HG03097 (cell line): ENCODE data around the gene MAFB.

Source experiments
- ATAC-seq: cut with Tn5 transposase; IDR thresholded peaks from one replicate; pipeline ENCODE4 v1.9.1; 2021; ENCODE audit not compliant: unreplicated experiment, low FRiP score

MAFB gene

DNA sequence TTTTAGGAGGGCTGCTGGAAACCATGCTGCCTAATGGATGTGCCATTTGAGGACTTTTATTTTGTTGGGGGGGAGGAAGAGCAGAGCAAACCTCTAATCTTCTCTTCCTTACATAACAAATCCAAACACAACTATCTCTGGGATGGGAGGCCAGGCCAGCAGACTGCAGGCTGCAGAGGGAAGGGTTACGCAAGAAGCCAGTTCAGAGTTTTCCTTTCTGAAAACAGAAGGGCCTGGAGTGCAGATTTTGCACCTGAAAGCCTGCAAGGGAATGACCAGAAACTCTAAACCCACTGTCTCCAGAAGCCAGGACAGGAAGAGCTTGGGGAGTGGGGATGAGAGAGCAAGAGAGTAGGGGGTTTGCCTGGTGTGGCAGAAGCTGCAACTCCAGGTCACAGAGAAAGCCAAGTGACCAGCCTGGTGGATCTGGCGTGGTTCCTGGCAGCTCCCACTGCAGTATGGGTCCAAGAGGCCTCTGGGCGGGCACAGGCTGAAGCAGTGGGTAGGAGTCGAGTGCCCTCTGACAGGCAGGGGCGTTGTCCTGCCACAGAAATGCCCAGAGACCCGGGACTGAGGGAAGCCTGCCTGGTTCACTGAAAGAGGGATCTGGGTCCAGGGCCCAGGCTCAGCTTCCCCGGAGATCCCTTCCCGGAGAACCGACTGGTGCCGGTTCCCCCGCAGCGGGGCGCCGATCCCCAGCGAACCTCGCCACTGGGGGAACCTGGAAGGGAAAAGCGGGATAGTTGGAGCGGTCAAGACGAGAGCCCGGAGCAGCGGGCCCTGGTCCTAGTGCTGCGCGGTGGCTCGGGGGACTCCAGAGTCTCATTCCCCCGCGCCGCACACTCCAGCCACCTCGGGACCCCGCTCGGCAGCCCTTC, 6.7 kb downstream of the MAFB start:
- no peak for ATAC-seq

DNA sequence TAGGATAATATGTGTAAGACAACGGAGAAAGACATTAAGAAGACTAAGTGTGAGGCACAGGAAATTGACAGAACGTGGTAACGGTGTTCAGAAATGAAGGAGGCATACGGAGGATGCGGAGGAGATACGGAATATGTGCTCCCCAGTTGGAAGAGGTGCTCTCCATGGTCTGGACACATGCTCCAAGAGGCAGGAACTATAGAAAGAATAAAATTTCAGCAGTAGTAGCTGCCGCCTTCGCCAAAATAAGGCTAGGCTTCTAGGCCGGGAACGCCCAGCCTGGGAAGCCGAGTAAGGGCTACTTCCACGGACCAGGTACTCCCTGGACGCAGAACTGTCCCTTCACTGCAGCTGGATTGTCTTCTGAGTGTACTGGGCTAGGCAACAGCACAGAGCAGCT, 7.4 kb downstream of the MAFB start:
- ATAC-seq: no peak

DNA sequence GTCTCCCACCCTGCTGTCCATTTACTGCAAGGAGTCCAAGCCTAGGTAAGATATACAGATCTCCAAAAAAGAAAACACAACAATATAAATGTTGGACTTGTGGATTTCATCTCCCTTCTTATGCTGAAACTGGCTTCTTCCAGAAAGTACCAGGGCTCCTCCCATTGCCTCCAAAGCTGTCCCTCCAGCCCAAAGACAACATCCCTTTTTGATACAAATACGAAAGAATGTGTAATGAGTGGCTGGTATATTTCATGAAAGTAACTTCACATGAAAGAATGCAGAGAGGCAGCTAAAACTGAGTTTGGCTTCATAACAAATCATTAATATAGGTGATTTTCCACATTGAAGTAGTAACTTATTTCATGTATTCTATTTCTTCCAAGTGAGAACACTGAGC, 7.9 kb downstream of the MAFB start:
- no peak for ATAC-seq

DNA sequence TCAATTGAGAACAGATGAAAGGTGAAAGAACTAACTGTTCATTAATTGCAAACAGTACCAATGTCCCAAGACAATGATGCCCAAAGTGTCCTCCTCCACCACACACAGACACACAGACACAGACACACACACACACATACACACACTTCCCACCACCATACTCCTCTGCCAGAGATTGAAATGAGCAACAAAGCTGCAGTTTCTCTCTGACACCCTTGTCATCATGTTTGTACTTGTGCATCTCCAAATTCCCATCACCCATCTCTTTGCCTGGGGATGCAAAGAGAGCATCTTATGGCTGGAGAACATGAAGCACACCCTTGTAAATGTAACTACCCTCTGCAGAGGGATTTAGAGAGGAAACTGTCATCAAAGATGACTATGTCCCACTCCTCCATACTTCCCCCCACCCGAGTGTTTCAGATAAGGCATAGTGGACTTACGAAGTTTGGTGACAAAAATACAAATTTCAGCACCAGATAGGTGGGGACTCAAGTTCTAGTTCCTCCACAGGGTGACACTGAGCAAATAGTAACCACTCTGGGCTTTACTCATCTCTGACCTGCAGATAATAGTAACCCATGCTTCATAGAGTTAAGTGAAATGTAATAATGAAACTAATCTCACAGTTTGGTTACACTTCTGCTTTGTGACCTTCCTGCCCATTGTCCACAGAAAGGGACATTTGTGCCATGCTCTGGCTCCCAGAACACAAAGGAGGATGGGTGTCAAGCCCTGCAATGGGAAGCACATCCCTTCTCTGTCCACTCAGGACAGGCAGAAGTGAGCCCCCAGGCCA, 8.7 kb downstream of the MAFB start:
- no peak for ATAC-seq

DNA sequence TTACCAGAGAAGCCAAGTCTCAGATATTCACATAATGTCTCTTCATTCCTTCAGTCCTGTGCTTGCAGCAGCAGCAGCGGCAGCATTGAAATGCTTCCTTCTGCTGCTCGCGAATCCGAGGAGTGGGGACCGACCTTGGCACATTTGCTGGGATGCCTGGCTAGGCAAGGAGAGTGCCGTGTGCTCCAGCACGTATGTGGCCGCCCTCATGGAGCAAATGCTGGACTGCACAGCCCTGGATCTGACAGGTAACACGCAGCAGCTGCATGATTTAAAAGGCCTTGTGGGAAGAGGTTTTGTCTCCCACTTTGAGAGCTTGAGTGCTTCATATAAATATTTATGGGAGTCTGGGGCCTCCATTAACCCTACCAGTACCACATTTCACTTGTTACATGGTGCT, 9.9 kb downstream of the MAFB start:
- no peak for ATAC-seq

DNA sequence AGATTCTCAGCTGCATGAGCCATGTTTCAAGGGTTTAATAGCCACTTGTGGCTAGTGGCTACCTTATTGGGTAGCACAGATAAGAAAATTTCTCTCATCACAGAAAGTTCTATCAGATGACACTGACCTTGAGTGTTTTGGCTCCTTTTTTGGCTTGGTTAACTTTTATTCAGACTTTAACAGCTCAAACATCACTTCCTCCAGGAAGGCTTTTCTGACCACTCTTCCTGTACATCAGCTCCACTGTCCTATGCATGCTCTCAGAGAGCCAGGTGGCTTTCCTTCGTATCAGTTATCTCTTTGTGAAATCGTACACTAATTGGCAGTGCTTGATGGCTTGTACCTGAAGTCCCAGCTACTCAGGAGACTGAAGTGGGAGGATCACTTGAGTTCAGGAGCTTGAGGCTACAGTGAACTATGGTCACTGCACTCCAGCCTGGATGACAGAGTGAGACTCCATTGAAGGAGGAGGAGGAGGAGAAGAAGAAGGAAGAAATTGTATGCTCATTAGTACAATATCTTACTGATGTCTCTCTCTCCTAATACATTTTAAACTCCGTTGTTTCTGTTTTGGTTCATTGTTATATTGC, 10.7 kb downstream of the MAFB start:
- no peak for ATAC-seq

DNA sequence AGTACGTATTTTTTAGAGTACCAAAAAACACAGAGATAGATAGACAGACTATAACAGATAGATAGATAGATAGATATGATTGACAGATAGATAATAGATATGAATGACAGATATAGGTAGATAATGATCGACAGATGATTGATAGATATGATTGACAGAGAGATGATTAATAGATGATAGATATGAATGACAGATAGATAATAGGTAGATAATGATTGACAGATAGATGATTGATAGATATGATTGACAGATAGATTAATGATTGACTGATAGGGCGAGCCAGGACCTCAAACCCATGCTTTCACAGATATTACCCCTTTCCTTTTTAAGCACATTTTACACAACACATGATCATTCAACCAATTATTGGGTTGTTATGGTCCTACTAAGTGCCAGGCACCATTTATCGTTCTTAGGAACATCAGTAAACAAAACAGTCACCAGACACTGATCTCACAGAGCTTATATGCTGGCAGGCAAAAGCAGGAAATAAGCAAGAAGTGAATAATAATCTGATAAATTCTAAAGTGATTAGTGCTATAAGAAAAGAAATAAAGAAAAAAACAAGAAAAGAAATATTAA, 11.6 kb downstream of the MAFB start:
- ATAC-seq: no peak

DNA sequence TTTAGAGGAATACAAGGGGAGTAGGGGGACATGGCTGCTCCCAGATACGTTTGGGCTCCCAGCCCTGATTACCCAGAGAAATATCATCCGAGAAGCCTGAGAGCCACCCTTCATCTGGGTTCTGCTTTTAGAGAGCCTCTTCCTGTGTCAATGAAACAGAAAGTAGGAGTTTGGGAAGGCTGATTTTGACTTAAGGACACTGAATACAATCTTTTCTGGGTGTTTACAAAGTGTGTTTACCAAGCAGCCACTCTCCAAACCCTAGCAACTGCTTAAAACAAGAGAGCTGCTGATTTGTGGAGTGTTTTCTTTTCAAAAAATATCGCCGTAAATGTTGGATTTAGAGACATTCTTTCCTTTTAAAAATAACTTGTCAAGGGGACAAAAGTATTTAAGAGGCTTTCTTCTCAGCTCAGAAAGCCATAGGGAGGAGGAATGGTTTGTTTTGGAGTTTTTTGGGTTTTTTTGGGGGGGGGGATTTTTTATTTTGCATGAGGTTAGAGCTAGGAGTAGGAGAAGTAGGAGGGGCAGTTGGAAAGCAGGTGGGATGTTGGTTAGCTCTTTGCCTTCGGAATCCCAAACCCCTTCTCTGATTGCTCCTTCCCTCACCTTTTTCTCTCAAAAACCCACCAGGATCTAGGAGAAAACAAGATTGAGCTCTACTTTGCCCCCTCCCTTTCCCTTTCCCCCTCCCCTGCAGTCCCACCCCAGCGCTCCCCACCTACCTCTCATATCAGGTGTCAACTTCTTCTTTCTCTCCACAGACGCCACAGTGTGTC, 12.4 kb downstream of the MAFB start:
- no peak for ATAC-seq

DNA sequence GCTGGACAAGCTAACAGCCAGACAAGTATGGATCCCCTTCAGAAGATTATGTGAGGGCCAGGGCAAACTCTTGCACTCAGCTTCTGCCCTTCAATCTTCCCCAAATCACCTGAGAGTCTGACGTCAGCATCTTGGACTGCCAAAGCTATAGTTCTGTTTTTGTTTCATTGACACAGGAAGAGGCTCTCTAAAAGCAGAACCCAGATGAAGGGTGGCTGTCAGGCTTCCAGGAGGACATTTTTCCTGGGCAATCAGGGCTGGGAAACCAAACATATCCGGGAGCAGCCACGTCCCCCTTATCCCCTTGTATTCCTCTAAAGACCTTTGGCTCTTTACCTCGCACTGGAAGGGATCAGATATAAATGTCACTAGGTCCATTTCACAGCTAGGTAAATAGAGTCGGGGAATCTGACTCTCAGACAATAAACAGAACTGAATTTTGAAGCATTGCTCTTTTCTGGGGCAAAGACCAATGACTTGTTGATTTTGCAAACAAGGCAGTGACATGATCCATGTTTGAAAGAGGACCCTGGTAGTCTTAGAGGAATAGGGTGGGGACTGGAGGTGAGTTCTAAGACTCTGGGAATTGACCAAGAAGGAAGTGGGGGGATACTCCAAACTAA, 13.3 kb downstream of the MAFB start:
- ATAC-seq: no peak

DNA sequence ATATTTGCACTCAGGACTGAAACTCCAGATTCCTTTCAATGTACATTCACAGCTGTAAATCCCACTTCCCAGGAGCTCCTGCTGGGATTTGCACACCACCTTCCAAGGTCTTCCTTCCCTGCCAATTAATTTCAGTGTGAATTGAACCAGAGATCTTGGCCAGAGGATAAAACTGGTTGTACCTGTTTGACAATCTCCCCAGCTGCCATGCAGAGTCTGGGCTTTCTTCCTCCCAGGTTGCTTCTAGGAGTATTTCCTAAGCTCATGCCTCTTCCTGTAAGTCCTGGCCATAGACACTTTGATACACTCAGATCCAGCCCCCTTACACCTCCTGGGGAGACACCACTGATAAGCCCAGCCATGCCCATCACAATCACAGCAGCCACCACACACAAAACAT, 15.6 kb downstream of the MAFB start:
- ATAC-seq: no peak

DNA sequence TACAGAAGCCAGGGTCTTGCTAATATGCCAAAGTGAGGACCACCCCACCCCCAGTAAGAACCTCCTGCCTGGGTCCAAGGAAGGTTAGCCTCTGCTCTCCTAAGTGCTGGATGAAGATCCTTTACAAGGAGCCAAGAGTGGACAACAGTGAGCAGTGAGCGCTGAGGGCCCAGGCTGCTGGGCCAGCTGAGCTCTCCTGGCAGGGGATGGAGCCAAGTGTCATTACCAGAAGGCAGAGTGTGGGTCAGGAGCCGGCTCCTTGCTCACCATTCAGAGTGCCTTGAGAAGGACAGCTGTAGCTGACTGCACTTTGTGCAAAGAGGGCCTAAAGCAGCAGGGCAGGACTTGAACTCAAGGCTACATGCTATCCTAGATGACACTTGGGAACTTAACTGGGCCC, 16.9 kb downstream of the MAFB start:
- no peak for ATAC-seq

DNA sequence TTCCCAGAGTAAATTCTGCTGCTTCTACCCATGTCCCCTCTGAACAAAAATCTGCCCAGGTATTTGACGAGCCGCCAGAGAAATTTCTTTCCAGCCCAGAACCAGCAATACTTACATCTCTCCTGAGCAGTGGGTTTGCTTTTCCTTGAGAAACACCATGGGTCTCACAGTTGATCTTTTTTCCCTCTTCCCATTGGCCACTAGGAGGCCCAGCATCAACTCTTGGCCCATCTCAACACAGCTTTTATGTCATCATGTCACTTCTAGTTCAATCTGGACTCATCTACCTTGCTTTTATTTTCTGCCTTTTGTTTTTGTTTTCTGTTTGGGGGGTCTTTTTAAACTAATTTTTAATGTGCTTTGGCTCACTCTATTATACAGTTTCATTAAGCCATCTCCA, 18.8 kb downstream of the MAFB start:
- no peak for ATAC-seq

DNA sequence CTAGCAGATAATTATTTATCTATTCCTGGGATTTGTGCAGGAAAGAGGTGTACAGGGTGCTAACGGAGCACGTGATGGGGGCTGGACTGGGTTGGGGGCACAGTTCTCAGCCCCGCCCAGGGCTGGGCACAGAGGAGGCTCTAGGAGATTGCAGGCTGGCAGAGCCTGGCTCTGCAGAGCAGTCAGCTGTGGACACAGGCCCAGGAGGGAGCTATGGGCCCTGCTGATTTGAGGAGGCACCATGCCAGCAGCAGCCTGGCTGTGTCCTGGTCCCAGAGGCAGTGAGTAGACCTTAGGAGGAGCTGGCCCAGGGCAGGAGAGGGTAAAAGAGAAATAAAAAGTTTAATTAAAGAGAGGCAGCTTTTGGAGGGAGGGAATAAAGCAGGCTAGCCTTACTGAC, 19.3 kb downstream of the MAFB start:
- no peak for ATAC-seq

DNA sequence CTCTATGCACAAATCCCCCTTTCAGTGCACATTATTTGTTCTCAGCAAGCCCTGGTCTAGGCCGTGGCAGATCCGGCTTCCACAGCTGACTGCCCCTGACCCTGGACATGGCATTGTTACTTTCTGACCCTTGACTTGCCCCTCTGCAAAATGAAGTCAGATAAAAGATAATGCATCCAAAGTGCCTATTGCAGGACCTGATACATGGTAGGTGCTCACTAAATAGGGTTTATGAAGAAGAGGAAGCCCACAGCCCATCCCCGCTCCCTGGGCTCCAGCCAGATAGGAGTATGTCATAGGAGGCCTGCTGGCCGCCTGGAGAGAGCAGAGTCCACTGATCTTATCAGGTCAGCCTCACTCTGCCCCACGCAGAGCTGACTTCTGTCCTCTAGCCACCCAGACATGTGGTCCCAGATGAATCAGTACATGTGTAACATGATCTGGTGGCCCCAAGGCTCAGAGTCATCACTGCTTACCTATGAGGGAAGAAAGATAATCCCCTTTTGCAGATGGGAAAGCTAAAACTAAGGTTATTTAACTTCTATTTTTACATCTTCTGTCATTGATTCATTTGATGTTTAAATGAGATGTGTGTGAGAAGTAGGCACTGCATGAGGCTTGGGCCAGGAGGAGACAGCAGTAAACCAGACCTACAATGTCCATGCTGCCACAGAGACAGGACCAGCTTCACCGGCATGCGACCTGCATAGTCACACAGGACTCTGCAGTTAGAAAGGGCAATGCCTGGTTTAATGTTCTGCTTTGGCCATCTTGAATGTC, 20.4 kb downstream of the MAFB start:
- ATAC-seq: no peak

DNA sequence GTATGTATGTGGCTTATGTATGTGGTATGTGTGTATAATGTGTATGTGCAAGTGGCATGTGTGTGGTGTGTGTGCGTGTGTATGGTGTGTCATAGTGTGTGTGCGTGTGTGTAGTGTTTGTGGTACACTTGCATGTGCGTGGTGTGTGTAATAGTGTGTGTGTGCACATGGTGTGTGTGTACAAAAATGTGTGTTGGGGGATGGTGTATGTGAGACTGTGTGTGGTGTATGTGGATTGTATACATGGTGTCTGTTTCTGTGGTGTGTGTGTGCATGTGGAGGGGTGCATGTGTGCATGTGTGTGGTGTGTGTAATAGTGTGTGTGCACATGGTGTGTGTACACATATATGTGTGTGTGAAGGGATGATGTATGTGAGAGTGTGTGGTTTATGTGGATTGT, 21.5 kb downstream of the MAFB start:
- ATAC-seq: no peak

DNA sequence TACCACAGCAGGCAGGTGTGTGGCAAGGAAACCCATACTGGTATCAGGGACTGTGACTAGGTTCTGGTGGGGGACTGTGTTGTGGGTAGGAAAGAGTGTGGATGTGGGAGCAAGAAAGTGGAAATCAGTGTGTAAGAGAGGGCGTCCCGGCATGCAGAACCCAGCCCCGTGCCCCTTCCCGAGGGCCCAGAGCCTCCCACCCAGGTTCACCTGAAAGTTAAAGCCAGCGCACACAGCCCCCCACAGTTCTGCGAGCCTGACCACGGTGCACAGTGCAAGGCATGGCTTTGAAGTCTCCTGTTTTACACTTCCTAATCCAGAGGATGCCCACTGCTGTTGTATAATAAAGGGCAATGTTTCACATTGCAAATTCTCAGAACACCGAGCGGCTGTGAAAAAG, 22.7 kb downstream of the MAFB start:
- no peak for ATAC-seq

DNA sequence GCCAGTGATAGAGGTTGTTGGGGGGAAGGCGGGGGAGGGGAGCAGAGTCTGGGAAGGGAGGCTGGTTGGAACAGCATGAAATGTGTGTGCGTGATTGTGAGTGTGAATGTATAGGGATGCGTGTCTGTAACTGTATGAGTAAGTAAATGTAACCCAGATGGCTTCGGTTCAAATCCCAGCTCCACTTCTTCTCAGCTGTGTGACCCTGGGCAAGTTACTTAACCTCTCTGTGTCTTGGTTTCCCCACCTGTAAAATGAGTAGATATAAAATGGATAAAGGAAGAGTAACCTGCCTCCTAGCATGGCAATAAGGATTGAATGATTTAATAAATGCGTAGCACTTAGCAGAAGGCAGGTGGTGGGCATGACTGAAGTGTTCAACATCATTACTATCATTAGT, 24.1 kb downstream of the MAFB start:
- no peak for ATAC-seq

DNA sequence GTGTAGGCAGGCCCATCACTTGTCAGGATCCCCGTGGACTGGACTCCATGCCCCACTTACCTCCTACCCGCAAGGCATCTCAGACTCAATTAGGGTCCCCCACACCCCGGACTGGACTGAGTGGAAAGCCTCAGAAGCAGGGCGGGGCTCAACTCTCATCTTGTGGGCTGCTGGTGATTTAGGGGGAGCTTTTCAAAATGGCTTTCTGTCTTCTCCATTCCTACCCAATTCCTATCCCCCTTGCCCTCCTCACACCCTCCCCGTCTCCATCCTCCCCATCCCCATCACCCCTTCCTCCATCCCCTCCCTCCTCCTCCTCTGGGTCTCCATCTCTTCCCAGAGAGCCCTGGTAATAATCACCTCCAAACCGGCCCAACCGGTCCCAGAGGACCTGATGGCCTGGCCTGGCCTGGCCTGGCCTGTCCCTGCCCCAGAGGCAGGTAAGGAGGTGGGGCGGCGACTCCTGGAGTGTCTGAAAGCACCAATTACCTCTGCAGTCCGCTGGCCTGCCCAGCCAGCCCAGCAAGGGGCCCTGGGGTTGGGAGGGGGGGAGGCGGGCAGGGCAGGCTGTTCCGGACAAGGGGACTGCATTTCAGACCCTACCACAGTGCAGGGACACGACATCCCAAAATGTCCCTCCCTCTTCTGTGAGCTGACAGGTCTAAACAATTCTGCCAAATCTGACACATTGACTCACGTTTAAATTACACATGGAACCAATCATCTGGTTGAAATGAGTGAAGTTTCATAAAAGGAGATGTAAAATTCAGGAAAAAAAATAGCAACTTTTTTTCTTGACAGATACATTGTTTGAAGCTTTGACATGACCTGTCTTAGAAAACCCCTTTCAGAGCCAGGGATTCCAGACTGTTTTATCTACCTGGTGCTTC, 24.8 kb downstream of the MAFB start:
- no peak for ATAC-seq
